Hepatocyte (in vitro differentiated cells): Measurements from ENCODE around the gene NOP14. TPM values are rescaled to one million over a fixed set of nuclear protein-coding genes. Genes with fewer than 3 reads are reported as not detected.

Experiments
- DNase-seq: peaks from one replicate; pipeline ENCODE4 v3.0.0-alpha.2; 2016; ENCODE audit warnings: low spot score
- H2AFZ ChIP-seq: fragments of 200-600 bp; sonication (generic); 2 replicates; pipeline ENCODE4 v1.6.0; 2016; ENCODE audit warnings: antibody characterized with exemption, mild to moderate bottlenecking
- H3K27ac ChIP-seq: fragments of 200-600 bp; sonication (generic); 2 replicates; pipeline ENCODE4 v1.5.1; 2016; ENCODE audit warnings: mild to moderate bottlenecking
- H3K27me3 ChIP-seq: fragments of 200-600 bp; sonication (generic); 2 replicates; pipeline ENCODE4 v1.6.1; 2016
- H3K36me3 ChIP-seq: fragments of 200-600 bp; sonication (generic); replicated peaks from 2 replicates; pipeline ENCODE4 v1.5.1; 2016; ENCODE audit warnings: low read depth; ENCODE audit not compliant: insufficient read depth
- H3K4me1 ChIP-seq: fragments of 200-600 bp; sonication (generic); 2 replicates; pipeline ENCODE4 v1.5.1; 2016; ENCODE audit warnings: mild to moderate bottlenecking, moderate library complexity; ENCODE audit not compliant: insufficient read depth
- H3K4me2 ChIP-seq: fragments of 200-600 bp; sonication (generic); 2 replicates; pipeline ENCODE4 v1.6.0; 2016
- H3K4me3 ChIP-seq: fragments of 200-600 bp; sonication (generic); 2 replicates; pipeline ENCODE4 v1.5.1; 2016; ENCODE audit warnings: mild to moderate bottlenecking
- H3K79me2 ChIP-seq: fragments of 200-600 bp; sonication (generic); 2 replicates; pipeline ENCODE4 v1.6.0; 2017; ENCODE audit warnings: mild to moderate bottlenecking
- H3K9me2 ChIP-seq: fragments of 200-600 bp; sonication (generic); replicated peaks from 2 replicates; pipeline ENCODE4 v1.6.0; 2017; ENCODE audit warnings: mild to moderate bottlenecking; ENCODE audit not compliant: insufficient read depth
- H3K9me3 ChIP-seq: fragments of 200-600 bp; sonication (generic); 2 replicates; pipeline ENCODE4 v1.5.1; 2016; ENCODE audit warnings: low read depth, mild to moderate bottlenecking
- H4K20me1 ChIP-seq: fragments of 200-600 bp; sonication (generic); 2 replicates; pipeline ENCODE4 v1.6.0; 2016; ENCODE audit warnings: mild to moderate bottlenecking; ENCODE audit not compliant: insufficient read depth, poor library complexity, severe bottlenecking
- CTCF ChIP-seq: fragments of 200-600 bp; sonication (generic); IDR thresholded peaks from 2 replicates; pipeline ENCODE4 v1.5.1; 2016; ENCODE audit warnings: antibody characterized with exemption, mild to moderate bottlenecking; ENCODE audit not compliant: poor library complexity
- EZH2 ChIP-seq: fragments of 200-600 bp; sonication (generic); IDR thresholded peaks from 2 replicates; pipeline ENCODE4 v1.6.1; 2016; ENCODE audit warnings: antibody characterized with exemption, mild to moderate bottlenecking, borderline replicate concordance
- EZH2phosphoT487 ChIP-seq: fragments of 200-600 bp; sonication (generic); IDR thresholded peaks from one replicate; pipeline ENCODE4 v1.6.1; 2018; ENCODE audit warnings: antibody characterized with exemption, mild to moderate bottlenecking, low read depth, moderate library complexity; ENCODE audit not compliant: unreplicated experiment, severe bottlenecking
- WGBS: methylation state at CpG from one replicate; pipeline ENCODE4 v1.1.6; 2016; ENCODE audit warnings: low lambda C conversion rate; ENCODE audit errors: missing lambda C conversion rate; 5-methylcytosine and 5-hydroxymethylcytosine counted together
- polyA plus RNA-seq: library from polyadenylated mRNA; unstranded; fragments of >200 nt; fragmentation: Nextera tagmentation; extraction: Ambion mirVana; gene quantifications from 2 replicates; pipeline ENCODE4 v1.2.1, GENCODE V29; 2016
- total RNA-seq: library from RNA; depleted of rRNA; stranded (reverse); fragments of >200 nt; gene quantifications from 2 replicates; pipeline ENCODE4 v1.2.3, GENCODE V29; 2014

NOP14 gene
- total and polyA plus RNA-seq, 2 experiments from 2014 or later = 18.8 to 22.7 TPM

- Histone ChIP-seq H3K4me2 (no peak overlapping the region), H3K27me3 (no peaks in the 10 kb centered on the region), H3K79me2 (no peaks in the 10 kb centered on the region), H3K36me3 (peaks cover 10% of the 10 kb centered on the region), H3K9me3 (no peaks in the 10 kb centered on the region), H2AFZ (no peak overlapping the region), H4K20me1 (no peaks in the 10 kb centered on the region), H3K9me2 (no peaks in the 10 kb centered on the region), H3K4me1 (no peaks in the 10 kb centered on the region), H3K4me3 (no peak overlapping the region), H3K27ac (no peak overlapping the region)
- no peak for DNase-seq
- TF ChIP-seq CTCF (no peak), EZH2 (no peak), EZH2phosphoT487 (no peak)
- WGBS = 98% methylated on average over 6 of the region's 6 CpGs
Measured at GRCh38 chr4:2900741-2901140, 62.5 kb downstream of the NOP14 start.

- 91% methylated on average over 3 of the region's 3 CpGs for WGBS
- Histone ChIP-seq H4K20me1 (no peaks in the 10 kb centered on the region), H2AFZ (no peak overlapping the region), H3K9me2 (no peaks in the 10 kb centered on the region), H3K79me2 (peaks cover 10% of the 10 kb centered on the region), H3K4me3 (no peak overlapping the region), H3K27me3 (no peaks in the 10 kb centered on the region), H3K4me1 (no peaks in the 10 kb centered on the region), H3K36me3 (no peaks in the 10 kb centered on the region), H3K4me2 (no peak overlapping the region), H3K27ac (no peak overlapping the region), H3K9me3 (no peaks in the 10 kb centered on the region)
- DNase-seq = no peak
- TF ChIP-seq EZH2phosphoT487 (no peak), EZH2 (no peak), CTCF (no peak)
Measured at GRCh38 chr4:2898001-2898400, 65.2 kb downstream of the NOP14 start.

GRCh38 chr4:2893772-2894171, 69.4 kb downstream of the NOP14 start:
- 88% methylated on average over 5 of the region's 5 CpGs for WGBS
- Histone ChIP-seq H4K20me1 (peaks cover 3% of the 10 kb centered on the region), H3K36me3 (no peaks in the 10 kb centered on the region)

More at GRCh38 chr4:2893772-2894171, 69.4 kb downstream of the NOP14 start:
- Histone ChIP-seq H3K27ac (no peak overlapping the region), H3K4me1 (no peaks in the 10 kb centered on the region), H3K4me3 (no peak overlapping the region), H3K9me2 (no peaks in the 10 kb centered on the region), H3K4me2 (no peak overlapping the region), H3K27me3 (no peaks in the 10 kb centered on the region), H2AFZ (no peak overlapping the region), H3K9me3 (no peaks in the 10 kb centered on the region), H3K79me2 (peaks cover 41% of the 10 kb centered on the region)
- TF ChIP-seq EZH2phosphoT487 (no peak), CTCF (no peak), EZH2 (no peak)
- no peak for DNase-seq
